ENCODE results near the gene CDC27.
"Not testable (repeated sequence)": the region's sequence is repeated elsewhere in the genome, so short reads cannot be mapped to it uniquely, and the experiment has no call there.

CDC27 gene

GRCh38 chr17:47180337-47180736 is 8.8 kb downstream of the CDC27 start:
- H3K36me3 ChIP-seq (ENCODE audit: control insufficient read depth in 5 of 5, insufficient read depth in 5 of 5, low read length in 5 of 5): peaks cover 8 to 29% (median 18%) of the 10 kb centered on the region in 5 donors
- H3K27me3 ChIP-seq (ENCODE audit: control insufficient read depth in 5 of 5, insufficient read depth in 4 of 5, low read length in 5 of 5): no peaks in the 10 kb centered on the region
- H3K9me3 ChIP-seq (ENCODE audit: control insufficient read depth in 5 of 5, low read length in 5 of 5): no peaks in the 10 kb centered on the region
- H3K27ac ChIP-seq (ENCODE audit: low read depth, low read length): no peak overlapping the region
- H3K4me3 ChIP-seq (ENCODE audit: low read depth in 1 of 5, low read length in 5 of 5): no peak overlapping the region
- no peak overlapping the region for H3K9ac ChIP-seq (ENCODE audit: low read length in 5 of 5)
- H3K4me1 ChIP-seq (ENCODE audit: control insufficient read depth in 5 of 5, insufficient read depth in 5 of 5, low read length in 5 of 5): peaks cover 2 to 28% (median 24%) of the 10 kb centered on the region in 5 donors

- Histone ChIP-seq H3K27ac (ENCODE audit: low read depth, low read length) (no peak overlapping the region), H3K4me1 (ENCODE audit: control insufficient read depth in 5 of 5, insufficient read depth in 5 of 5, low read length in 5 of 5) (peaks cover 0 to 20% (median 18%) of the 10 kb centered on the region in 5 donors), H3K4me3 (ENCODE audit: low read depth in 1 of 5, low read length in 5 of 5) (no peak overlapping the region), H3K9me3 (ENCODE audit: control insufficient read depth in 5 of 5, low read length in 5 of 5) (no peaks in the 10 kb centered on the region), H3K27me3 (ENCODE audit: control insufficient read depth in 5 of 5, insufficient read depth in 4 of 5, low read length in 5 of 5) (no peaks in the 10 kb centered on the region), H3K36me3 (ENCODE audit: control insufficient read depth in 5 of 5, insufficient read depth in 5 of 5, low read length in 5 of 5) (peaks cover 12 to 33% (median 23%) of the 10 kb centered on the region in 5 donors), H3K9ac (ENCODE audit: low read length in 5 of 5) (no peak overlapping the region)
Measured at GRCh38 chr17:47179141-47179540, 10.0 kb downstream of the CDC27 start.

GRCh38 chr17:47177261-47177660 is 11.8 kb downstream of the CDC27 start:
- Histone ChIP-seq H3K27me3 (ENCODE audit: control insufficient read depth in 5 of 5, insufficient read depth in 4 of 5, low read length in 5 of 5) (no peaks in the 10 kb centered on the region), H3K4me3 (ENCODE audit: low read depth in 1 of 5, low read length in 5 of 5) (no peak overlapping the region), H3K9me3 (ENCODE audit: control insufficient read depth in 5 of 5, low read length in 5 of 5) (no peaks in the 10 kb centered on the region), H3K27ac (ENCODE audit: low read depth, low read length) (no peak overlapping the region), H3K36me3 (ENCODE audit: control insufficient read depth in 5 of 5, insufficient read depth in 5 of 5, low read length in 5 of 5) (peaks cover 13 to 39% (median 23%) of the 10 kb centered on the region in 5 donors), H3K9ac (ENCODE audit: low read length in 5 of 5) (peak overlapping the region in 1 of 5 donors; percentile 20), H3K4me1 (ENCODE audit: control insufficient read depth in 5 of 5, insufficient read depth in 5 of 5, low read length in 5 of 5) (peaks cover 0 to 14% (median 10%) of the 10 kb centered on the region in 5 donors)

- Histone ChIP-seq H3K4me1 (ENCODE audit: control insufficient read depth in 5 of 5, insufficient read depth in 5 of 5, low read length in 5 of 5) (peaks cover 0 to 9% (median 3%) of the 10 kb centered on the region in 5 donors), H3K27ac (ENCODE audit: low read depth, low read length) (no peak overlapping the region), H3K36me3 (ENCODE audit: control insufficient read depth in 5 of 5, insufficient read depth in 5 of 5, low read length in 5 of 5) (peaks cover 13 to 39% (median 23%) of the 10 kb centered on the region in 5 donors)
Measured at GRCh38 chr17:47176389-47176826, 12.7 kb downstream of the CDC27 start.

GRCh38 chr17:47174823-47175222 is 14.3 kb downstream of the CDC27 start:
- H3K9ac ChIP-seq (ENCODE audit: low read length in 5 of 5); H3K4me1 ChIP-seq (ENCODE audit: control insufficient read depth in 5 of 5, insufficient read depth in 5 of 5, low read length in 5 of 5); H3K27ac ChIP-seq (ENCODE audit: low read depth, low read length); H3K9me3 ChIP-seq (ENCODE audit: control insufficient read depth in 5 of 5, low read length in 5 of 5); H3K4me3 ChIP-seq (ENCODE audit: low read depth in 1 of 5, low read length in 5 of 5); H3K27me3 ChIP-seq (ENCODE audit: control insufficient read depth in 5 of 5, insufficient read depth in 4 of 5, low read length in 5 of 5): not testable (repeated sequence)
- H3K36me3 ChIP-seq (ENCODE audit: control insufficient read depth in 5 of 5, insufficient read depth in 5 of 5, low read length in 5 of 5): peaks cover 9 to 41% (median 17%) of the 10 kb centered on the region in 5 donors

More at GRCh38 chr17:47176389-47176826, 12.7 kb downstream of the CDC27 start:
- Histone ChIP-seq H3K9me3 (ENCODE audit: control insufficient read depth in 5 of 5, low read length in 5 of 5) (no peaks in the 10 kb centered on the region), H3K27me3 (ENCODE audit: control insufficient read depth in 5 of 5, insufficient read depth in 4 of 5, low read length in 5 of 5) (no peaks in the 10 kb centered on the region), H3K4me3 (ENCODE audit: low read depth in 1 of 5, low read length in 5 of 5) (no peak overlapping the region), H3K9ac (ENCODE audit: low read length in 5 of 5) (no peak overlapping the region)

- no peaks in the 10 kb centered on the region for H3K9me3 ChIP-seq (ENCODE audit: control insufficient read depth in 5 of 5, low read length in 5 of 5)
- no peak overlapping the region for H3K27ac ChIP-seq (ENCODE audit: low read depth, low read length)
- H3K4me1 ChIP-seq (ENCODE audit: control insufficient read depth in 5 of 5, insufficient read depth in 5 of 5, low read length in 5 of 5): peaks cover 0 to 4% (median 2%) of the 10 kb centered on the region in 5 donors
- no peak overlapping the region for H3K9ac ChIP-seq (ENCODE audit: low read length in 5 of 5)
- H3K27me3 ChIP-seq (ENCODE audit: control insufficient read depth in 5 of 5, insufficient read depth in 4 of 5, low read length in 5 of 5): no peaks in the 10 kb centered on the region
- H3K36me3 ChIP-seq (ENCODE audit: control insufficient read depth in 5 of 5, insufficient read depth in 5 of 5, low read length in 5 of 5): peaks cover 12 to 42% (median 21%) of the 10 kb centered on the region in 5 donors
- no peak overlapping the region for H3K4me3 ChIP-seq (ENCODE audit: low read depth in 1 of 5, low read length in 5 of 5)
Measured at GRCh38 chr17:47172696-47173565, 16.2 kb downstream of the CDC27 start.

GRCh38 chr17:47170710-47171109 is 18.4 kb downstream of the CDC27 start:
- H3K27ac ChIP-seq (ENCODE audit: low read depth, low read length): no peak overlapping the region
- peaks cover 18 to 49% (median 29%) of the 10 kb centered on the region in 5 donors for H3K36me3 ChIP-seq (ENCODE audit: control insufficient read depth in 5 of 5, insufficient read depth in 5 of 5, low read length in 5 of 5)
- no peaks in the 10 kb centered on the region for H3K9me3 ChIP-seq (ENCODE audit: control insufficient read depth in 5 of 5, low read length in 5 of 5)
- peaks cover 0 to 4% (median 0%) of the 10 kb centered on the region in 5 donors for H3K4me1 ChIP-seq (ENCODE audit: control insufficient read depth in 5 of 5, insufficient read depth in 5 of 5, low read length in 5 of 5)
- no peak overlapping the region for H3K4me3 ChIP-seq (ENCODE audit: low read depth in 1 of 5, low read length in 5 of 5)
- H3K9ac ChIP-seq (ENCODE audit: low read length in 5 of 5): no peak overlapping the region
- no peaks in the 10 kb centered on the region for H3K27me3 ChIP-seq (ENCODE audit: control insufficient read depth in 5 of 5, insufficient read depth in 4 of 5, low read length in 5 of 5)

DNA sequence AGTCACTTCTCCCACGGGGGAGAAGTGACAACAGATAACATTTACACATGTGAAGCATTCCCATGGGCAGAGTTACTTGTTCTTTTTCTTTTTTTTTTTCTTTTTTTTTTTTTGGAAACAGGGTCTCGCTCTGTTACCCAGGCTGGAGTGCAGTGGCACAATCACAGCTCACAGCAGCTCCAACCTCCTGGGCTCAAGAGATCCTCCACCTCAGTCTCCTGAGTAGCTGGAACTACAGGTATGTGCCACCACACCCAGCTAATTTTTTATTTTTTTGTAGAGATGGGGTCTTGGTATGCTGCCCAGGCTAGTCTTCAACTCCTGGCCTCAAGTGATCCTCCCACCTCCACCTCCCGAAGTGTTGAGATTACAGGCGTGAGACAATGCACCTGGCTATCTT is 20.2 kb downstream of the CDC27 start:
- not testable (repeated sequence) for H3K4me1 ChIP-seq (ENCODE audit: control insufficient read depth in 5 of 5, insufficient read depth in 5 of 5, low read length in 5 of 5); H3K9ac ChIP-seq (ENCODE audit: low read length in 5 of 5); H3K9me3 ChIP-seq (ENCODE audit: control insufficient read depth in 5 of 5, low read length in 5 of 5); H3K27me3 ChIP-seq (ENCODE audit: control insufficient read depth in 5 of 5, insufficient read depth in 4 of 5, low read length in 5 of 5); H3K4me3 ChIP-seq (ENCODE audit: low read depth in 1 of 5, low read length in 5 of 5); H3K27ac ChIP-seq (ENCODE audit: low read depth, low read length)
- H3K36me3 ChIP-seq (ENCODE audit: control insufficient read depth in 5 of 5, insufficient read depth in 5 of 5, low read length in 5 of 5): peaks cover 14 to 47% (median 29%) of the 10 kb centered on the region in 5 donors

DNA sequence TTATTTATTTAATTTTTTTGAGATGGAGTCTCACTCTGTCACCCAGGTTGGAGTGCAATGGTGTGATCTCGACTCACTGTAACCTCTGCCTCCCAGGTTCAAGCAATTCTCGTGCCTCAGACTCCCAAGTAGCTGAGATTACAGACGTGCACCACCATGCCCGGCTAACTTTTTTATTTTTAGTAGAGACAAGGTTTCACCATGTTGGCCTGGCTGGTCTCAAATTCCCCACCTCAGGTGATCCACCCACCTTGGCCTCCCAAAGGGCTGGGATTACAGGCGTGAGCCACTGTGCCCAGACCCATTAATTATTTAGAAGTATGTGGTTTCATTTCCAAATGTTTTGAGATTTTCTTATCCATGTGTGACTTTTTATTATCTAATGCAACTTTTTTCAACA is 22.2 kb downstream of the CDC27 start:
- not testable (repeated sequence) for H3K27ac ChIP-seq (ENCODE audit: low read depth, low read length); H3K9me3 ChIP-seq (ENCODE audit: control insufficient read depth in 5 of 5, low read length in 5 of 5); H3K9ac ChIP-seq (ENCODE audit: low read length in 5 of 5); H3K4me3 ChIP-seq (ENCODE audit: low read depth in 1 of 5, low read length in 5 of 5); H3K4me1 ChIP-seq (ENCODE audit: control insufficient read depth in 5 of 5, insufficient read depth in 5 of 5, low read length in 5 of 5); H3K27me3 ChIP-seq (ENCODE audit: control insufficient read depth in 5 of 5, insufficient read depth in 4 of 5, low read length in 5 of 5)
- peaks cover 14 to 43% (median 27%) of the 10 kb centered on the region in 5 donors for H3K36me3 ChIP-seq (ENCODE audit: control insufficient read depth in 5 of 5, insufficient read depth in 5 of 5, low read length in 5 of 5)

- Histone ChIP-seq H3K9ac (ENCODE audit: low read length in 5 of 5) (no peak overlapping the region), H3K27ac (ENCODE audit: low read depth, low read length) (no peak overlapping the region), H3K27me3 (ENCODE audit: control insufficient read depth in 5 of 5, insufficient read depth in 4 of 5, low read length in 5 of 5) (no peaks in the 10 kb centered on the region), H3K36me3 (ENCODE audit: control insufficient read depth in 5 of 5, insufficient read depth in 5 of 5, low read length in 5 of 5) (peaks cover 20 to 49% (median 31%) of the 10 kb centered on the region in 5 donors), H3K9me3 (ENCODE audit: control insufficient read depth in 5 of 5, low read length in 5 of 5) (no peaks in the 10 kb centered on the region), H3K4me1 (ENCODE audit: control insufficient read depth in 5 of 5, insufficient read depth in 5 of 5, low read length in 5 of 5) (peaks cover 0 to 5% (median 0%) of the 10 kb centered on the region in 5 donors), H3K4me3 (ENCODE audit: low read depth in 1 of 5, low read length in 5 of 5) (no peak overlapping the region)
Measured at GRCh38 chr17:47165137-47165536, 24.0 kb downstream of the CDC27 start.
